Osteocyte (in vitro differentiated cells): ENCODE data around the gene ANKRD34B. TPM values are rescaled to one million over a fixed set of nuclear protein-coding genes. Genes with fewer than 3 reads are reported as not detected.

Experiments used
- DNase-seq: peaks from one replicate; pipeline ENCODE4 v3.0.0; 2021; ENCODE audit warnings: mixed read lengths; ENCODE audit not compliant: unreplicated experiment; ENCODE audit errors: extremely low spot score
- H3K27ac Mint-ChIP-seq: one replicate; pipeline ENCODE4 v1.8.0; 2021; ENCODE audit warnings: mild to moderate bottlenecking, mixed read lengths; ENCODE audit not compliant: unreplicated experiment
- H3K27me3 Mint-ChIP-seq: one replicate; pipeline ENCODE4 v1.8.0; 2021; ENCODE audit warnings: mixed read lengths; ENCODE audit not compliant: unreplicated experiment
- H3K36me3 Mint-ChIP-seq: one replicate; pipeline ENCODE4 v1.8.0; 2021; ENCODE audit warnings: mixed read lengths; ENCODE audit not compliant: unreplicated experiment
- H3K4me1 Mint-ChIP-seq: one replicate; pipeline ENCODE4 v1.8.0; 2021; ENCODE audit warnings: mixed read lengths; ENCODE audit not compliant: unreplicated experiment
- H3K4me3 Mint-ChIP-seq: one replicate; pipeline ENCODE4 v1.8.0; 2021; ENCODE audit warnings: mild to moderate bottlenecking, moderate library complexity, mixed read lengths; ENCODE audit not compliant: unreplicated experiment
- H3K9me3 Mint-ChIP-seq: one replicate; pipeline ENCODE4 v1.8.0; 2021; ENCODE audit warnings: mixed read lengths; ENCODE audit not compliant: unreplicated experiment
- total RNA-seq: library from RNA; stranded (reverse); gene quantifications from 2 replicates; pipeline ENCODE4 v1.2.1, GENCODE V29; 2021
- TF ChIP-seq, protein P1 (sequence below): fragments of 200-600 bp; sonication (generic); IDR thresholded peaks from 2 replicates; pipeline ENCODE4 v1.5.0; 2021; ENCODE audit warnings: antibody characterized with exemption, mild to moderate bottlenecking, moderate library complexity

ANKRD34B gene
- total RNA-seq, 1 donor from 2014 or later: not detected

DNA sequence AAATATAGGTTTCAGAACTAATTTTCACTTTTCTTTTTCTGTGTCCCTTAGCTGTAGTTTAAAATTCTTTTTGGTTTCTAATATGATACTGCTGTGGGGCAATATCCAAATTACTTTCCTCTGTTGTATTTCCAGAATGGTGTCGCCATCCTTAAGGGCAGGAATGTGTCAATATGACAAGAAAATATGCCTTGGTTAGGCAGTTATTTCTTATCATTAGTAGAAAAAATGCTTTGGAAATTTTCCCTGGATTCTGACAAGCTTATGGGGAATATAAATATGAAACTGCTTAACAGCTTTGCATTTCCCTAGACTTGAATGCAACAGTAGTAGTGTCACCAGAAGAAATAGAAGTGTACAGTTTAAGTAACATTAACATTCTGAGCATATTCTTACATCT, 29.4 kb downstream of the ANKRD34B start:
- Mint-ChIP-seq H3K4me1 (no peaks in the 10 kb centered on the region), H3K27ac (no peak overlapping the region), H3K4me3 (no peak overlapping the region), H3K27me3 (no peaks in the 10 kb centered on the region), H3K9me3 (peaks cover 16% of the 10 kb centered on the region), H3K36me3 (peaks cover 2% of the 10 kb centered on the region)
- DNase-seq: no peak
- TF ChIP-seq, protein P1, sequence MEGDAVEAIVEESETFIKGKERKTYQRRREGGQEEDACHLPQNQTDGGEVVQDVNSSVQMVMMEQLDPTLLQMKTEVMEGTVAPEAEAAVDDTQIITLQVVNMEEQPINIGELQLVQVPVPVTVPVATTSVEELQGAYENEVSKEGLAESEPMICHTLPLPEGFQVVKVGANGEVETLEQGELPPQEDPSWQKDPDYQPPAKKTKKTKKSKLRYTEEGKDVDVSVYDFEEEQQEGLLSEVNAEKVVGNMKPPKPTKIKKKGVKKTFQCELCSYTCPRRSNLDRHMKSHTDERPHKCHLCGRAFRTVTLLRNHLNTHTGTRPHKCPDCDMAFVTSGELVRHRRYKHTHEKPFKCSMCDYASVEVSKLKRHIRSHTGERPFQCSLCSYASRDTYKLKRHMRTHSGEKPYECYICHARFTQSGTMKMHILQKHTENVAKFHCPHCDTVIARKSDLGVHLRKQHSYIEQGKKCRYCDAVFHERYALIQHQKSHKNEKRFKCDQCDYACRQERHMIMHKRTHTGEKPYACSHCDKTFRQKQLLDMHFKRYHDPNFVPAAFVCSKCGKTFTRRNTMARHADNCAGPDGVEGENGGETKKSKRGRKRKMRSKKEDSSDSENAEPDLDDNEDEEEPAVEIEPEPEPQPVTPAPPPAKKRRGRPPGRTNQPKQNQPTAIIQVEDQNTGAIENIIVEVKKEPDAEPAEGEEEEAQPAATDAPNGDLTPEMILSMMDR: no peak

DNA sequence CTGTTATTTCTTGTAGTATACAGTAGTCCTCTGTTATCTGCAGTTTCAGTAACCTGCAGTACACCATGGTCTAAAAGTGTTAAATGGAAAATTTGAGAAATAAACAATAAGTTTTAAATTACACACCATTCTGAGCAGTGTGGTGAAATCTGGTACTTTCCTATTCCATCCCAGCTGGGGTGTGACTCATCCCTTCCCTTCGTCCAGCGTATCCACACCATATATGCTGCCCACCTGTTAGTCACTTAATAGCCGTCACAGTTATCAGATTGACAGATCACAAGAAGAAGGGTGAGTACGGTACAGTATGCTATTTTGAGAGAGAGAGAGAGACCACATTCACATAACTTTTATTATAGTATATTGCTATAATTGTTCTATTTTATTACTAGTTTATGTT, 53.3 kb downstream of the ANKRD34B start:
- H3K4me3 Mint-ChIP-seq: no peak overlapping the region
- peaks cover 21% of the 10 kb centered on the region for H3K36me3 Mint-ChIP-seq
- H3K9me3 Mint-ChIP-seq: no peaks in the 10 kb centered on the region
- H3K27me3 Mint-ChIP-seq: no peaks in the 10 kb centered on the region
- no peak for DNase-seq
- TF ChIP-seq, protein P1: no peak
- peaks cover 2% of the 10 kb centered on the region for H3K4me1 Mint-ChIP-seq
- H3K27ac Mint-ChIP-seq: no peak overlapping the region

DNA sequence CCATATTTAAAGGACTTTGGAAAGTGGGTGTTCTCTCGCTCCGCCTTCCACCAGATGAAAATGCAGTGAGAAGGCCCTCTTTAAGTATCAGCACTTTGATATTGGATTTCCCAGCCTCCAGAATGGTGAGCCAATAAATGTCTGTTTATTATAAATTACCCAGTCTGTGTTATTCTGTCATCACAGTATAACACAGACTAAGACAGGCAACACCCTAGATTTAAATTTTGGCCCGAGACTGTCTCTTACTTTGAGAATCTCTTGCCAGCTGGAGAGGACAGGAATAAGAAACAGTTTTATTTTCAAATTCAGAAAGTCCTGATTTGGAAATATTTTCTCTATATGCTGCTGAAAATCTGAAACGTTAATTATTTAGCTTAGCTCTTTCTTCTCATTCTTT, 60.7 kb downstream of the ANKRD34B start:
- TF ChIP-seq, protein P1: no peak
- no peaks in the 10 kb centered on the region for H3K4me1 Mint-ChIP-seq
- DNase-seq: no peak
- H3K27me3 Mint-ChIP-seq: no peaks in the 10 kb centered on the region
- peaks cover 19% of the 10 kb centered on the region for H3K36me3 Mint-ChIP-seq
- no peaks in the 10 kb centered on the region for H3K9me3 Mint-ChIP-seq
- no peak overlapping the region for H3K27ac Mint-ChIP-seq
- H3K4me3 Mint-ChIP-seq: no peak overlapping the region

DNA sequence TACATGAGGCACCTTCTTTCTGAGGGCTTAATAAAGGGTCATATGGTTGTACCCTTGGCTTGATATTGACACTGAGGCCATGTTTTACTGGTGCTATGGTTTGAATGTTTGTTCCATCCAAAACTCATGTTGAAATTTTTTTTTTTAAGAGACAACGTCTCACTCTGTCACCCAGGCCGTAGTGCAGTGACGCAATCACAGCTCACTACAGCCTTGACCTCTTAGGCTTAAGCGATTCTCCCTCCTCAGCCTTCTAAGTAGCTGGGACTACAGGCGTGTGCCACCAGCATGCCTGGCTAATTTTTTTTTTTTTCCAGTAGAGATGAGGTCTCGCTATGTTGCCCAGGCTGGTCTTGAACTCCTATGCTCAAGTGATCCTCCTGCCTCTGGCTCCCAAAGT, 61.2 kb downstream of the ANKRD34B start:
- H3K4me3 Mint-ChIP-seq: no peak overlapping the region
- no peak overlapping the region for H3K27ac Mint-ChIP-seq
- H3K9me3 Mint-ChIP-seq: no peaks in the 10 kb centered on the region
- peaks cover 19% of the 10 kb centered on the region for H3K36me3 Mint-ChIP-seq
- H3K4me1 Mint-ChIP-seq: no peaks in the 10 kb centered on the region
- no peak for DNase-seq
- no peaks in the 10 kb centered on the region for H3K27me3 Mint-ChIP-seq
- TF ChIP-seq, protein P1: no peak

DNA sequence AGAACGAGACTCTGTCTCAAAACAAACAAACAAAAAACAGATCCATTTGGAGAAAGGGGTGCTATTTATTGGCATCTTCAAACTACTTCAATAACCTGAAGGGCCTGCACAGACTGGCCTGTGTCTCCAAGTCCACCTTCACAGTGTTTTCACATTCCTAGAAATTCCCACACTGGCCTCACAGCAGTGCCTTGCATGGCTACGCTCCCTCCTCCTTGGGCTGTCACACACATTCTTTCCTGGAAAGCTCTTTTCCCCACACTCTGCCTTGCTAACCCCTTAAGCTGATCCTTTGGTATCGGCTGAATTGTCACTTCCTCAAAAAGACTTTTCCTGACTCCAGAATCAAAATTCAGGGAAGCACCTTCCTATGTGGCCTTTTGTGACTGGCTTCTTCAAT, 62.4 kb downstream of the ANKRD34B start:
- Mint-ChIP-seq H3K4me3 (no peak overlapping the region), H3K36me3 (peaks cover 8% of the 10 kb centered on the region), H3K27me3 (no peaks in the 10 kb centered on the region), H3K4me1 (no peaks in the 10 kb centered on the region), H3K9me3 (no peaks in the 10 kb centered on the region), H3K27ac (no peak overlapping the region)
- TF ChIP-seq, protein P1: no peak
- DNase-seq: no peak

Other genes starting within 250 kb of the ANKRD34B start
- 53.6 and 56.3 TPM in 2 replicates for gene ZFYVE16, start 162.2 kb downstream of the ANKRD34B start, total RNA-seq
- gene FAM151B, start 82.2 kb downstream of the ANKRD34B start, total RNA-seq: 4.9 and 5.9 TPM in 2 replicates
- 14.8 and 17.6 TPM in 2 replicates for gene MSH3, start 84.4 kb upstream of the ANKRD34B start, total RNA-seq
- 17.0 and 18.5 TPM in 2 replicates for gene DHFR, start 84.7 kb upstream of the ANKRD34B start, total RNA-seq